Right atrium auricular region (tissue), 2 donors: ENCODE results near the gene EPAS1. TPM values are rescaled to one million over a fixed set of nuclear protein-coding genes. Genes with fewer than 3 reads are reported as not detected.

ENCODE experiments used
- DNase-seq: peaks from one replicate; pipeline ENCODE4 v3.0.0-alpha.2; 2019; ENCODE audit warnings: low spot score
- H3K27ac ChIP-seq, 2 donors: fragments of 200-600 bp; sonication (generic); 1 replicate in 1 of 2; 2 replicates in 1 of 2; pipeline ENCODE4 v1.5.1; 2016 to 2019
- H3K27me3 ChIP-seq, 2 donors: fragments of 200-600 bp; sonication (generic); one replicate each; pipeline versions ENCODE4 v1.5.1 to v1.6.0; 2017 to 2019
- H3K36me3 ChIP-seq: fragments of 200-600 bp; sonication (generic); one replicate; pipeline ENCODE4 v1.5.1; 2016
- H3K4me1 ChIP-seq, 2 donors: fragments of 200-600 bp; sonication (generic); one replicate each; pipeline versions ENCODE4 v1.5.1 to v1.6.0; 2017 to 2019
- H3K4me3 ChIP-seq, 2 donors: fragments of 200-600 bp; sonication (generic); 1 replicate in 1 of 2; 2 replicates in 1 of 2; pipeline ENCODE4 v1.5.1; 2017 to 2019; ENCODE audit warnings: mild to moderate bottlenecking in 1 of 2, moderate library complexity in 1 of 2
- H3K9me3 ChIP-seq, 2 donors: fragments of 200-600 bp; sonication (generic); one replicate each; pipeline ENCODE4 v1.5.1; 2019
- total RNA-seq, 2 donors: library from RNA; depleted of rRNA; stranded (reverse); fragments of >200 nt; gene quantifications; one replicate each; pipeline ENCODE4 v1.1.0, GENCODE V29; 2016
- TF ChIP-seq, protein P1 (sequence below), 2 donors: fragments of 200-600 bp; sonication (generic); IDR thresholded peaks; one replicate each; pipeline ENCODE4 v1.5.1; 2019; ENCODE audit warnings: antibody characterized with exemption in 2 of 2

The EPAS1 gene
- total RNA-seq, 2 donors from 2014 or later, result 257 to 311 TPM

DNA sequence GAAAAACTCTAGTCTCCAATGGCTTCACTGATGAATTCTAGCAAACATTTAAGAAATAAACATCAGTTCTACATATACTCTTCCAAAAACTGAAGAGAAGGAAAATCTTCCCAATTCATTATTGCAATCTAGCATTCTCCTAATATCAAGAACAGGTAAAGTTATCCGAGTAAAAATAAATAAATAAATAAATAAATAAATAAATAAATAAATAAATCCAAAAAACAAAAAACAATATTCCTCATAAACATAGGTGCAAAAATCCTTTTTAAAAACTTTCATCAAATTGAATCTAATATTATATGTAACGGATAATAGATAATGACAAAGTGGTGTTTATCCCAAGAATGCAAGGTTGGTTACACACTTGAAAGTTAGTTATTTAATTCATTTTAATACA lies 123.7 kb downstream of the EPAS1 start:
- Histone ChIP-seq H3K27ac (no peak overlapping the region), H3K4me1 (no peaks in the 10 kb centered on the region), H3K36me3 (no peaks in the 10 kb centered on the region), H3K4me3 (no peak overlapping the region), H3K27me3 (no peaks in the 10 kb centered on the region), H3K9me3 (peaks cover 0 to 16% of the 10 kb centered on the region in 2 donors)
- TF ChIP-seq, protein P1, sequence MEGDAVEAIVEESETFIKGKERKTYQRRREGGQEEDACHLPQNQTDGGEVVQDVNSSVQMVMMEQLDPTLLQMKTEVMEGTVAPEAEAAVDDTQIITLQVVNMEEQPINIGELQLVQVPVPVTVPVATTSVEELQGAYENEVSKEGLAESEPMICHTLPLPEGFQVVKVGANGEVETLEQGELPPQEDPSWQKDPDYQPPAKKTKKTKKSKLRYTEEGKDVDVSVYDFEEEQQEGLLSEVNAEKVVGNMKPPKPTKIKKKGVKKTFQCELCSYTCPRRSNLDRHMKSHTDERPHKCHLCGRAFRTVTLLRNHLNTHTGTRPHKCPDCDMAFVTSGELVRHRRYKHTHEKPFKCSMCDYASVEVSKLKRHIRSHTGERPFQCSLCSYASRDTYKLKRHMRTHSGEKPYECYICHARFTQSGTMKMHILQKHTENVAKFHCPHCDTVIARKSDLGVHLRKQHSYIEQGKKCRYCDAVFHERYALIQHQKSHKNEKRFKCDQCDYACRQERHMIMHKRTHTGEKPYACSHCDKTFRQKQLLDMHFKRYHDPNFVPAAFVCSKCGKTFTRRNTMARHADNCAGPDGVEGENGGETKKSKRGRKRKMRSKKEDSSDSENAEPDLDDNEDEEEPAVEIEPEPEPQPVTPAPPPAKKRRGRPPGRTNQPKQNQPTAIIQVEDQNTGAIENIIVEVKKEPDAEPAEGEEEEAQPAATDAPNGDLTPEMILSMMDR (IDR thresholded peaks at IDR 0.05), result no peak
- no peak for DNase-seq

DNA sequence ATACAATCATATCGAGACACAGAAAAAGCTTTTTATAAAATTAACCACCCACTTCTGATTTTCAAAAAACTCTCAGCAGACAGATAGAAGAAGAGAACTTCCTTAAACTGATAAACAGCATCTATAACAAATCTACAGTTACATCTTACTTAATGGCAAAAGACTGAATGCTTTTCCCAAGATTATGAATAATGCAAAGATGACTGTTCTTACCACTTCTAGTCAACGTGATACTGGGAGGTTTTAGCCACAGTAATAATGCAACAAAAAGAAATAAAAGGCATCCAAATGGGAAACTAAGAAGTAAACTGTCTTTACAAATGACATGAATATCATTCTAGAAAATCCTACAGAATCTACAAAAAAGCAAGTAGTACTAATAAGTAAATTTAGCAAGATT lies 124.2 kb downstream of the EPAS1 start:
- TF ChIP-seq, protein P1 (IDR thresholded peaks at IDR 0.05), result no peak
- Histone ChIP-seq H3K9me3 (peaks cover 0 to 12% of the 10 kb centered on the region in 2 donors), H3K27me3 (no peaks in the 10 kb centered on the region), H3K36me3 (no peaks in the 10 kb centered on the region), H3K4me3 (no peak overlapping the region), H3K27ac (no peak overlapping the region), H3K4me1 (no peaks in the 10 kb centered on the region)
- no peak for DNase-seq

DNA sequence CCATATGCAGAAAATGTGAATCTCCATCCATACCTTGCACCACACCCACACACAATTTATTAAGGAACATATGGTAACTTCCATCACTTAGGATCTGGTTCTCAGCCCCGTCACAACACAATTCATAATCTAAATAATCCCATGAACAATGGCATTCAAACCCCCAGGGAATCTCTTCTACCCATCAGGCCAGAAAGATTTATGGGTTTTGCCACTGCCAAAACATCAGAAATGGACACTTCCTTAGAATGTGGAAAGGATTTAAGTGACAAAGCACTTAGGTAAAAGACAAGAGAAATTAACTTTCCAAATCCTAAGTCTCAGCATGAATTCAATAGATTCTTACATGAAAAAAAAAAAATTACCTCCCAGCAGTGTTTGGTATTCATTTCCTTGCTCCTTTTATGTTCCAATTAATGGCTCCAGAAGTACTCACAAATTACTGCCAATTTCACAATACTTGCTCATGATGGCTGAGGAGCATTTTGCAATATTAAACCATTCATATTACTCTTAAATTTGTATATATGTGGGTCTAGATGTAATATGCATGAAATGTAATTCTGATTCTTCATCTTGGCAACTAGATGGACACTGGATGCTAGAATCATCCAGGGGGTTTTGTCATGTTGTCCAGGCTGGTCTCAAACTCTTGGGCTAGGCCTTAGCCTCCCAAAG lies 125.6 kb downstream of the EPAS1 start:
- Histone ChIP-seq H3K27me3 (no peaks in the 10 kb centered on the region), H3K4me3 (no peak overlapping the region), H3K27ac (no peak overlapping the region), H3K9me3 (peaks cover 0 to 2% of the 10 kb centered on the region in 2 donors), H3K36me3 (no peaks in the 10 kb centered on the region), H3K4me1 (no peaks in the 10 kb centered on the region)
- no peak for DNase-seq
- TF ChIP-seq, protein P1 (IDR thresholded peaks at IDR 0.05), result no peak

DNA sequence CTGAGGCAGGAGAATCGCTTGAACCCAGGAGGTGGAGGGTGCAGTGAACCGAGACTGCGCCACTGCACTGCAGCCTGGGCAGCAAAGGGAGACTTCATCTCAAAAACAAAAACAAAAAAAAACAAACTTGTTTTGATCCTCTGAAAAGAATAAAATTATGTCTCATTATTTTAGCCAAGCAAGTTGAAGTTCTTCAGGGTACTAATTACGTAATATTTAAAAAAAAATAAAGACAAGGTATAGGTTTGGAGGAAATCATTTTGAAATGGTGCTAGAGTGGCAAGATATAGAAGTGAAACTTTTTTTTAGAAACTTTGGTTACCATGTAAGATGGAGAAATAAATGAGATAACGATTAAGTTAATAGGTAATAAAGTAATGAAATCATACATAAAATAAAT lies 127.7 kb downstream of the EPAS1 start:
- H3K27me3 ChIP-seq, result no peaks in the 10 kb centered on the region
- H3K9me3 ChIP-seq, result peaks cover 0 to 8% of the 10 kb centered on the region in 2 donors
- no peaks in the 10 kb centered on the region for H3K4me1 ChIP-seq
- TF ChIP-seq, protein P1 (IDR thresholded peaks at IDR 0.05), result no peak
- H3K4me3 ChIP-seq, result no peak overlapping the region
- DNase-seq, result no peak
- no peak overlapping the region for H3K27ac ChIP-seq
- H3K36me3 ChIP-seq, result no peaks in the 10 kb centered on the region

DNA sequence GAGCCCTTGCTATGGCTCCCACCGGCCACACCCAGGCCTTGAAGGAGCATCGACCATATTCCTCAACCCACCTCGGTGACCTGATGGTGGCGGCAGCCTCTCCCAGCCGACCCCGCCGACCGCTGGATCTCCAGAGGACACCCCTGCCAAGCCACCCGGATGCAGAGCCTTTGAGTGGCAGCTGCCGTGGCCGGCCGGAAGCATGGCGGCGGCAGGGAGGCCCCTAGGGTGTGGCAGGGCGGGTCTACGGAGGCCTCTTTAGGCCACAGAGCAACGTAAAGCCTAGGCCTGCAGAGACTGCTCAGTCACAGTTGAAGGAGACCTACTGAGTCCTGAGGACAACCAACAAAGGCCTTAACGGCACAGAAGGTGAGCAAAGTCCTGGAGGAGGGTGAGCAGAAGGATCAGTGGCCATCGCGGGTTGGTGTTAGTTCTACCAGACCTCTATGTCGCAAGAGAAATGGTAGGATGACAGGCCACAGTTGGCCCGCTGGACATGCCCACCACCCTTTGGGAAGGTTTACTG lies 131.8 kb downstream of the EPAS1 start:
- Histone ChIP-seq H3K4me1 (no peaks in the 10 kb centered on the region), H3K4me3 (no peak overlapping the region), H3K27me3 (no peaks in the 10 kb centered on the region), H3K27ac (no peak overlapping the region), H3K9me3 (peaks cover 0 to 8% of the 10 kb centered on the region in 2 donors), H3K36me3 (no peaks in the 10 kb centered on the region)
- TF ChIP-seq, protein P1 (IDR thresholded peaks at IDR 0.05), result no peak
- DNase-seq, result no peak

DNA sequence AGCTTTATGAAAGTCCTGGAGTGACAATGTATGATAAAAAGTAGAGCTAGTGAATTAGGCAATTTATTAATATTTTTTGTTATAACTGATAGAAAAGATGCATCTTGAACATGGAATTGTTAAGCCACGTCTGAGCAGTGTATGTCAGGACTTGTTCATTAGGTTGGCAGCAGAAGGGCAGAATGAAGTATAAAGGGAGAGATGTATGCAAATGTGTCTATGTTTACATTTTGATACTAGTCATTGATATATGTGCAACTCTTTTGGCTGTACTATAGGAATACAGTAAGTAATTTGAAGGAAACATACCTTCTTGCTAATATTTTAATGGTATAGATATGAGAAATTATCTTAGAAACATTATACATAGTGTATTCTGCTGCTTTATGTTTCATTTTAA lies 133.2 kb downstream of the EPAS1 start:
- Histone ChIP-seq H3K27ac (no peak overlapping the region), H3K9me3 (peaks cover 0 to 8% of the 10 kb centered on the region in 2 donors), H3K36me3 (no peaks in the 10 kb centered on the region), H3K4me3 (no peak overlapping the region), H3K4me1 (peaks cover 0 to 9% of the 10 kb centered on the region in 2 donors), H3K27me3 (no peaks in the 10 kb centered on the region)
- no peak for DNase-seq
- TF ChIP-seq, protein P1 (IDR thresholded peaks at IDR 0.05), result no peak
